Measurements from ENCODE around the gene NUP58. TPM values are rescaled to one million over a fixed set of nuclear protein-coding genes. Genes with fewer than 3 reads are reported as not detected.
A peak's percentile ranks its signal among the peaks of the same experiment; 100 is the strongest.

The NUP58 gene, protein sequence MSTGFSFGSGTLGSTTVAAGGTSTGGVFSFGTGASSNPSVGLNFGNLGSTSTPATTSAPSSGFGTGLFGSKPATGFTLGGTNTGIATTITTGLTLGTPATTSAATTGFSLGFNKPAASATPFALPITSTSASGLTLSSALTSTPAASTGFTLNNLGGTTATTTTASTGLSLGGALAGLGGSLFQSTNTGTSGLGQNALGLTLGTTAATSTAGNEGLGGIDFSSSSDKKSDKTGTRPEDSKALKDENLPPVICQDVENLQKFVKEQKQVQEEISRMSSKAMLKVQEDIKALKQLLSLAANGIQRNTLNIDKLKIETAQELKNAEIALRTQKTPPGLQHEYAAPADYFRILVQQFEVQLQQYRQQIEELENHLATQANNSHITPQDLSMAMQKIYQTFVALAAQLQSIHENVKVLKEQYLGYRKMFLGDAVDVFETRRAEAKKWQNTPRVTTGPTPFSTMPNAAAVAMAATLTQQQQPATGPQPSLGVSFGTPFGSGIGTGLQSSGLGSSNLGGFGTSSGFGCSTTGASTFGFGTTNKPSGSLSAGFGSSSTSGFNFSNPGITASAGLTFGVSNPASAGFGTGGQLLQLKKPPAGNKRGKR
- 37.7 to 38.4 TPM (median 38.0 TPM) in 3 replicates for total RNA-seq
- long read RNA-seq, full-length matches to known transcripts: 40 of 77 reads
- long read RNA-seq, partial matches to known transcripts: 3 of 77 reads
- long read RNA-seq, other reads (novel, unspliced or antisense): 34 of 77 reads

DNA sequence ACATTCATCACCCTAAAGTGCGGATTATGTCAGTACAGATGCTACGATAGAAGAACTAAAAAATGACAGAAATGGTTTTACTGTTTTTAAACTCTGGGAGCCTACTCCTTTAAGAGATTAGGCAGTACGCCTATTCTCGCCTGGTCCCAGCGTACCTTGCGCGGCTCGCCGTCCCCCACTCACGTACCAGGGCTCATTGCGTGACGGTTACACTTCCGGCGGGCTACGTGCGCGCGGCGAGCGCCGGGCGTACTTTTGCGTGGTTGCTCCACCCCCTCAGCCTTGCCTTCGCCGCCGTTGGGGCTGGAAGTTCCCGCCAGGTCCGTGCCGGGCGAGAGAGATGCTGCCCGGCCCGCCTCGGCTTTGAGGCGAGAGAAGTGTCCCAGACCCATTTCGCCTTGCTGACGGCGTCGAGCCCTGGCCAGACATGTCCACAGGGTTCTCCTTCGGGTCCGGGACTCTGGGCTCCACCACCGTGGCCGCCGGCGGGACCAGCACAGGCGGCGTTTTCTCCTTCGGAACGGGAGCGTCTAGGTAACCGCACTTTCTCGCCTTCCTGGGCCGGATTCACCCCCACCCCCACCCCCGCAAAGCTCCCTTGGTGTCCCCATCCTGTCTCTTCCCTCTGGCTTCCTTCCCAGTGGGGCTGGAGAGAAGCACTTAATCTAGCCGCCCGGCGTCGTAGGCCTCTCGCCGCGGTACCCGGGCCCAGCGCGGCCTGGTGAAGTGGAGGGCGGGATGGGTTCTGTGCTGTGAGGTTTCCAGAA lies at the start of gene NUP58:
TSS of gene NUP58 (plus strand) at position 279 of the 767 bp plus-strand sequence. CDS start at position 428, 149 bp downstream.
- H3K27ac Mint-ChIP-seq (ENCODE audit: unreplicated experiment): peak within 1 kb of the TSS; percentile 95
- TF ChIP-seq, protein P1, sequence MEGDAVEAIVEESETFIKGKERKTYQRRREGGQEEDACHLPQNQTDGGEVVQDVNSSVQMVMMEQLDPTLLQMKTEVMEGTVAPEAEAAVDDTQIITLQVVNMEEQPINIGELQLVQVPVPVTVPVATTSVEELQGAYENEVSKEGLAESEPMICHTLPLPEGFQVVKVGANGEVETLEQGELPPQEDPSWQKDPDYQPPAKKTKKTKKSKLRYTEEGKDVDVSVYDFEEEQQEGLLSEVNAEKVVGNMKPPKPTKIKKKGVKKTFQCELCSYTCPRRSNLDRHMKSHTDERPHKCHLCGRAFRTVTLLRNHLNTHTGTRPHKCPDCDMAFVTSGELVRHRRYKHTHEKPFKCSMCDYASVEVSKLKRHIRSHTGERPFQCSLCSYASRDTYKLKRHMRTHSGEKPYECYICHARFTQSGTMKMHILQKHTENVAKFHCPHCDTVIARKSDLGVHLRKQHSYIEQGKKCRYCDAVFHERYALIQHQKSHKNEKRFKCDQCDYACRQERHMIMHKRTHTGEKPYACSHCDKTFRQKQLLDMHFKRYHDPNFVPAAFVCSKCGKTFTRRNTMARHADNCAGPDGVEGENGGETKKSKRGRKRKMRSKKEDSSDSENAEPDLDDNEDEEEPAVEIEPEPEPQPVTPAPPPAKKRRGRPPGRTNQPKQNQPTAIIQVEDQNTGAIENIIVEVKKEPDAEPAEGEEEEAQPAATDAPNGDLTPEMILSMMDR (IDR thresholded peaks at IDR 0.05): peak; percentile 12
- no peaks in the 10 kb centered on the region for H3K9me3 Mint-ChIP-seq (ENCODE audit: low read depth)

DNA sequence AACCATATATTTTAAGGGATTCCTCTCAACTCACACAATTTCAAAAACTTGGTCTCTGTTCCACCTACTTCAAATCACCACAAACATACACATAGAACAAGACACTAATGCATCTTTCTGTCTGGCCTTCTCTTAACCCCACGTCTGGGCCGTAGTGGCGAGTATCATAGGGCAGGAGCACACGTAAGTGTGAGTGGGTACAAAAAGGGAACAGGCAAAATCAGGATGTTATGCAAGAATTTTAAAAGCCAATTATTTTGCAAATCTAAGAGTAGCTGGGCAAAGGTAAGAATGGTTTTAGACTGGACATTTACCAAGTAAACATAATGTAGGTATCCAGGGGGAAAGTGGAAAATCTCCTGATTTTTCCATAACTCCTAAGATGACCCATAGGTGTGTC lies 49.2 kb upstream of the NUP58 start:
- peaks cover 21% of the 10 kb centered on the region for H3K4me1 Mint-ChIP-seq (ENCODE audit: low read depth)
- H3K27me3 Mint-ChIP-seq (ENCODE audit: low read depth): no peaks in the 10 kb centered on the region
- peaks cover 18% of the 10 kb centered on the region for H3K36me3 Mint-ChIP-seq (ENCODE audit: low read depth)
- H3K9me3 Mint-ChIP-seq (ENCODE audit: low read depth): no peaks in the 10 kb centered on the region
- TF ChIP-seq, protein P1 (IDR thresholded peaks at IDR 0.05): no peak
- no peak overlapping the region for H3K27ac Mint-ChIP-seq (ENCODE audit: unreplicated experiment)
- DNase-seq (ENCODE audit: low spot score): no peak
- H3K4me3 Mint-ChIP-seq (ENCODE audit: unreplicated experiment): no peak overlapping the region

More for the DNA sequence above, at the start of gene NUP58:
- DNase-seq (ENCODE audit: low spot score): peak; percentile 96
- H3K4me3 Mint-ChIP-seq (ENCODE audit: unreplicated experiment): peak within 1 kb of the TSS; percentile 90
- peaks cover 2% of the 10 kb centered on the region for H3K36me3 Mint-ChIP-seq (ENCODE audit: low read depth)
- peaks cover 16% of the 10 kb centered on the region for H3K27me3 Mint-ChIP-seq (ENCODE audit: low read depth)
- H3K4me1 Mint-ChIP-seq (ENCODE audit: low read depth): peaks cover 32% of the 10 kb centered on the region

DNA sequence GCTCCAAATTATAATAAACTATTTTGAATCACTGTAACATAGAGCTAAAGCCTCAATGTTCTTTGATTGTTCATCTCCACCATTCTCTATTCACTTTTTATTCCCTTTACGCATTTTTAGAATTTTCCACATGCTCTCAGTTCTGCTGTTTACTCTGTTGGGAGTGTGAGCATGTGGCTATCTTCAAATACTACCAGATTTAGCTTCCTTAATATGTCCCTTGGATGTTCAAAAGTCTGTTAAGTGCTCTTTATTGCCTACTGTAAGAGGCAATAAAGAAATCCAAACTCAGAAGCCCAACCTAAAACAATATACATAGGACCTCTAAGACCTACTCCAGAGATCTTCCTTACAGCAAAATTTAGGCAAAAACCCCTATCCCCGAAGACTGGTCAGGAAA lies 48.7 kb upstream of the NUP58 start:
- Mint-ChIP-seq H3K36me3 (ENCODE audit: low read depth) (peaks cover 23% of the 10 kb centered on the region), H3K9me3 (ENCODE audit: low read depth) (no peaks in the 10 kb centered on the region), H3K27me3 (ENCODE audit: low read depth) (no peaks in the 10 kb centered on the region), H3K4me1 (ENCODE audit: low read depth) (peaks cover 21% of the 10 kb centered on the region), H3K4me3 (ENCODE audit: unreplicated experiment) (no peak overlapping the region), H3K27ac (ENCODE audit: unreplicated experiment) (no peak overlapping the region)
- TF ChIP-seq, protein P1 (IDR thresholded peaks at IDR 0.05): no peak
- no peak for DNase-seq (ENCODE audit: low spot score)

DNA sequence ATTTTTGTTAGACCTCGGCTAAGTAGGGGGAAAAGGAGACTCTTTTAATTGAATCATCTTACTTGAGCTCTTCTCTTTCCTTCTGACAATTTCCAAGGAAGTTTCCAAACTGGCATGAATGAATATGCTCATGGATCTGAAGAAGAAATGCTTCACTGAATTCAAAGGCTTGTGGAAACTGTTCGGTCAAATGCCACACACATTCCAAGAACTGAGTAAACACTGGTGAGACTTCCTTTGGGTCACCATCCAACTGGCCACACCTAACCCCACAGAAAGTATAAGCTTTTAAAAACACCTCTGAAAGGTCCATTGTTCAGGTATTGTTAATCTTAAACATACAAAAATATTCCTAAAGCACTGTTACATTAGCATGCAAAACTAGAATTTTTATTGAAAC lies 47.7 kb upstream of the NUP58 start:
- Mint-ChIP-seq H3K4me3 (ENCODE audit: unreplicated experiment) (no peak overlapping the region), H3K27me3 (ENCODE audit: low read depth) (no peaks in the 10 kb centered on the region), H3K4me1 (ENCODE audit: low read depth) (peaks cover 21% of the 10 kb centered on the region), H3K9me3 (ENCODE audit: low read depth) (no peaks in the 10 kb centered on the region), H3K27ac (ENCODE audit: unreplicated experiment) (no peak overlapping the region), H3K36me3 (ENCODE audit: low read depth) (peaks cover 24% of the 10 kb centered on the region)
- TF ChIP-seq, protein P1 (IDR thresholded peaks at IDR 0.05): no peak
- DNase-seq (ENCODE audit: low spot score): no peak

DNA sequence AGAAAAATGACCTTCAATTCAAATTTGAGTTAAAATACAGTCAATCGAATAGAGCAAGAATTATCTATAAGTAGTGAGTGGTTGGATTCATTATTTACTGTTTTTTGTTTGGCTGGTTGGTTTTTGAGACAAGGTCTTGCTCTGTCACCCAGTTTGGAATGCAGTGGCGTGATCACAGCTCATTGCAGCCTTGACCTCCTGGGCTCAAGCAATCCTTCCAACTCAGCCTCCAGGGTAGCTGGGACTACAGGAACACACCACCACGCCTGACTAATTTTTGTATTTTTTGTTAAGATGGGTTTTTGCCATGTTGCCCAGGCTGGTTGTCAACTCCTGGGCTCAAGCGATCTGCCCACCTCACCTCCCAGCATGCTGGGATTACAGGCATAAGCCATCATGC lies 39.2 kb upstream of the NUP58 start:
- peaks cover 24% of the 10 kb centered on the region for H3K36me3 Mint-ChIP-seq (ENCODE audit: low read depth)
- H3K27me3 Mint-ChIP-seq (ENCODE audit: low read depth): no peaks in the 10 kb centered on the region
- TF ChIP-seq, protein P1 (IDR thresholded peaks at IDR 0.05): no peak
- H3K27ac Mint-ChIP-seq (ENCODE audit: unreplicated experiment): no peak overlapping the region
- no peak for DNase-seq (ENCODE audit: low spot score)
- no peaks in the 10 kb centered on the region for H3K4me1 Mint-ChIP-seq (ENCODE audit: low read depth)
- no peak overlapping the region for H3K4me3 Mint-ChIP-seq (ENCODE audit: unreplicated experiment)
- H3K9me3 Mint-ChIP-seq (ENCODE audit: low read depth): no peaks in the 10 kb centered on the region
